Spleen (tissue), 11 donors: ENCODE measurements around the gene CSK. TPM values are rescaled to one million over a fixed set of nuclear protein-coding genes. Genes with fewer than 3 reads are reported as not detected.

Experiments used
- DNase-seq: peaks from one replicate; pipeline ENCODE4 v3.0.0-alpha.2; 2020
- H3K27ac ChIP-seq, 8 donors: fragments of 200-600 bp; sonication (generic) in 7 of 8; 1 replicate in 4 of 8; 2 replicates in 4 of 8; pipeline versions ENCODE4 v1.5.0 to v1.8.0; 2016 to 2021; ENCODE audit warnings: inconsistent platforms in 4 of 8, mild to moderate bottlenecking in 4 of 8, moderate library complexity in 1 of 8
- H3K27me3 ChIP-seq, 7 donors: fragments of 200-600 bp; sonication (generic) in 6 of 7; replicated peaks in 1 of 7; 1 replicate in 4 of 7; 2 replicates in 3 of 7; pipeline versions ENCODE4 v1.5.0 to v1.8.0; 2016 to 2021; ENCODE audit warnings: inconsistent platforms in 3 of 7, mild to moderate bottlenecking in 1 of 7
- H3K36me3 ChIP-seq, 6 donors: fragments of 200-600 bp; sonication (generic) in 5 of 6; 1 replicate in 4 of 6; 2 replicates in 2 of 6; pipeline versions ENCODE4 v1.5.0 to v1.8.0; 2016 to 2021; ENCODE audit warnings: inconsistent platforms in 2 of 6
- H3K4me1 ChIP-seq, 6 donors: fragments of 200-600 bp; sonication (generic) in 5 of 6; 1 replicate in 3 of 6; 2 replicates in 3 of 6; pipeline versions ENCODE4 v1.5.0 to v1.8.0; 2016 to 2021; ENCODE audit warnings: inconsistent platforms in 3 of 6
- H3K4me3 ChIP-seq, 8 donors: fragments of 200-600 bp; sonication (generic) in 7 of 8; 1 replicate in 4 of 8; 2 replicates in 4 of 8; pipeline versions ENCODE4 v1.5.0 to v1.8.0; 2016 to 2021; ENCODE audit warnings: inconsistent platforms in 4 of 8, mild to moderate bottlenecking in 4 of 8, moderate library complexity in 2 of 8
- H3K9me3 ChIP-seq, 8 donors: fragments of 200-600 bp; sonication (generic) in 7 of 8; 1 replicate in 4 of 8; 2 replicates in 4 of 8; pipeline versions ENCODE4 v1.5.0 to v1.8.0; 2016 to 2021; ENCODE audit warnings: inconsistent platforms in 4 of 8
- CTCF ChIP-seq, 11 experiments: fragments of 200-600 bp in 7 of 11; fragments of 450-650 bp in 4 of 11; sonication (generic) in 4 of 11; IDR thresholded peaks in 8 of 11; conservative IDR thresholded peaks in 3 of 11; 1 replicate in 7 of 11; 2 replicates in 4 of 11; pipeline versions ENCODE4 v1.4.0 to v1.8.0; 2016 to 2021; ENCODE audit warnings: antibody characterized with exemption in 11 of 11, inconsistent platforms in 4 of 11, mild to moderate bottlenecking in 1 of 11
- POLR2A ChIP-seq, 3 donors: fragments of 450-650 bp; IDR thresholded peaks; one replicate each; pipeline ENCODE4 v1.5.1; 2017; ENCODE audit warnings: antibody characterized with exemption in 3 of 3, mild to moderate bottlenecking in 1 of 3
- POLR2AphosphoS5 ChIP-seq, 3 donors: sonication (generic); formaldehyde crosslinking; IDR thresholded peaks; one replicate each; pipeline ENCODE4 v1.5.1; 2017; ENCODE audit warnings: antibody characterized with exemption in 3 of 3
- WGBS, 5 donors: extraction: QIAGEN DNeasy Blood & Tissue Kit in 3 of 5; methylation state at CpG; one replicate each; pipeline versions ENCODE4 v1.1.5 to v1.1.7; 2013 to 2018; 5-methylcytosine and 5-hydroxymethylcytosine counted together
- intact Hi-C: fragments of 100-400 bp; cut with DNase I; formaldehyde crosslinking; loops from one replicate; pipeline ENCODE4 v1.15.0; 2023; ENCODE audit warnings: low total_unique reads
- polyA plus RNA-seq, 3 donors: library from polyadenylated mRNA; stranded (reverse); fragments of 200-250 nt; gene quantifications; one replicate each; pipeline ENCODE4 v1.2.1, GENCODE V29; 2013
- total RNA-seq, 7 donors: library from RNA; depleted of rRNA in 3 of 7; stranded (reverse); fragments of >200 nt in 3 of 7; fragmentation: NEBNext Ultra II Directional in 4 of 7; extraction: Animal tissue kit (Norgen Biotek cat#: 25700) in 4 of 7; gene quantifications; one replicate each; pipeline versions ENCODE4 v1.1.0 to v1.2.1, GENCODE V29; 2016 to 2021
- donor health status: healthy with polysubstance abuse.
- donor health status: DM: no; HTN: no; CAD: no; lungs with moderate emphysema.
- donor health status: DM: no; HTN: no; CAD: no.
- donor health status: Bipolar disorder and iron deficiency.
- donor health status: healthy.
- donor health status: DM: no; HTN: no; CAD: no.
- donor health status: DM: yes; HTN: yes; CAD: no.

The CSK gene
- total and polyA plus RNA-seq, 10 donors, result 121 to 281 (median 192) TPM

GRCh38 chr15:74752531-74752930, 29.3 kb upstream of the CSK start:
- 64 to 77% (median 71%) methylated on average over 5 of the region's 5 CpGs for WGBS, 5 donors
- Histone ChIP-seq H3K27ac (no peak overlapping the region), H3K27me3 (peaks cover 0 to 6% (median 0%) of the 10 kb centered on the region in 7 donors), H3K4me3 (no peak overlapping the region), H3K36me3 (no peaks in the 10 kb centered on the region), H3K4me1 (no peaks in the 10 kb centered on the region), H3K9me3 (no peaks in the 10 kb centered on the region)
- intact Hi-C loops, result no loop called here
- no peak for TF ChIP-seq POLR2A (IDR thresholded peaks at IDR 0.05)
- no peak for TF ChIP-seq POLR2AphosphoS5 (IDR thresholded peaks at IDR 0.05)
- no peak for TF ChIP-seq CTCF (IDR thresholded peaks at IDR 0.05 in 8 of 11, conservative IDR thresholded peaks at IDR 0.05 in 3 of 11)
- no peak for DNase-seq

GRCh38 chr15:74754593-74755215, 27.2 kb upstream of the CSK start:
- intact Hi-C loops, result no loop called here
- no peak overlapping the region for H3K27ac ChIP-seq
- no peak overlapping the region for H3K4me3 ChIP-seq
- H3K4me1 ChIP-seq, result no peaks in the 10 kb centered on the region
- H3K27me3 ChIP-seq, result peaks cover 0 to 6% (median 0%) of the 10 kb centered on the region in 7 donors
- no peaks in the 10 kb centered on the region for H3K9me3 ChIP-seq
- no peak for TF ChIP-seq CTCF (IDR thresholded peaks at IDR 0.05 in 8 of 11, conservative IDR thresholded peaks at IDR 0.05 in 3 of 11)
- no peak for TF ChIP-seq POLR2AphosphoS5 (IDR thresholded peaks at IDR 0.05)
- TF ChIP-seq POLR2A (IDR thresholded peaks at IDR 0.05), result no peak
- DNase-seq, result no peak
- WGBS, 5 donors, result 76 to 91% (median 83%) methylated on average over 17 to 20 of the region's 20 CpGs
- H3K36me3 ChIP-seq, result no peaks in the 10 kb centered on the region

GRCh38 chr15:74758736-74759135, 23.1 kb upstream of the CSK start:
- Histone ChIP-seq H3K27me3 (peaks cover 0 to 23% (median 0%) of the 10 kb centered on the region in 7 donors), H3K27ac (no peak overlapping the region), H3K36me3 (no peaks in the 10 kb centered on the region), H3K4me1 (no peaks in the 10 kb centered on the region), H3K9me3 (no peaks in the 10 kb centered on the region), H3K4me3 (no peak overlapping the region)
- DNase-seq, result no peak
- TF ChIP-seq CTCF (IDR thresholded peaks at IDR 0.05 in 8 of 11, conservative IDR thresholded peaks at IDR 0.05 in 3 of 11) (no peak), POLR2A (IDR thresholded peaks at IDR 0.05) (no peak), POLR2AphosphoS5 (IDR thresholded peaks at IDR 0.05) (no peak)
- WGBS, 5 donors, result 91 to 96% (median 92%) methylated on average over 8 of the region's 8 CpGs
- intact Hi-C loops, result no loop called here

- DNase-seq, result no peak
- intact Hi-C loops, result no loop called here
- TF ChIP-seq CTCF (IDR thresholded peaks at IDR 0.05 in 8 of 11, conservative IDR thresholded peaks at IDR 0.05 in 3 of 11) (no peak), POLR2A (IDR thresholded peaks at IDR 0.05) (no peak), POLR2AphosphoS5 (IDR thresholded peaks at IDR 0.05) (no peak)
- Histone ChIP-seq H3K4me3 (no peak overlapping the region), H3K27me3 (peaks cover 0 to 21% (median 0%) of the 10 kb centered on the region in 7 donors), H3K9me3 (no peaks in the 10 kb centered on the region), H3K27ac (no peak overlapping the region), H3K4me1 (no peaks in the 10 kb centered on the region), H3K36me3 (no peaks in the 10 kb centered on the region)
- 26 to 44% (median 33%) methylated on average over 6 of the region's 6 CpGs for WGBS, 5 donors
Observed at GRCh38 chr15:74762791-74763150, 19.1 kb upstream of the CSK start.
